Measurements from ENCODE around the gene CHAT.
A peak's percentile ranks its signal among the peaks of the same experiment; 100 is the strongest.

The CHAT gene

DNA sequence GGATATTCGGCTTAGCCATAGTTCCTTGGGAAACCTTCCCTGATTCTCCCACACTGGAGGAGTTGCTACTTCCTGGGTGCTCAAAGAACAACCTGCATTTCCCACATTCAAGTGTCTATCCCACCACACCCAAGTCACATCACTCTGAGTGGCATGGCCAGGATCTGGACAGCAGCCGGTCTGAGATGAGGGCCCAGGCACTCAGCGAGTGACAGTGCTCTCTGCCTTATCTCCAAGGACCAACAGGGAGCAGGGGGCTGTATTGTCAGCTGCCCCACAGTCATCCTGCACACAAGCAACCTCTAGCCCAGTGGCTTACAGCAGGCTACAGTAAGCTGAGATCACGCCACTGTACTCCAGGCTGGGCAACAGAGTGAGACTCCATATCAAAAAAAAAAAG is 19.8 kb upstream of the CHAT start (continued):
- no peak for TF ChIP-seq TCF4 (CRISPR knock-in tag; IDR thresholded peaks at IDR 0.05; ENCODE audit: borderline replicate concordance)

DNA sequence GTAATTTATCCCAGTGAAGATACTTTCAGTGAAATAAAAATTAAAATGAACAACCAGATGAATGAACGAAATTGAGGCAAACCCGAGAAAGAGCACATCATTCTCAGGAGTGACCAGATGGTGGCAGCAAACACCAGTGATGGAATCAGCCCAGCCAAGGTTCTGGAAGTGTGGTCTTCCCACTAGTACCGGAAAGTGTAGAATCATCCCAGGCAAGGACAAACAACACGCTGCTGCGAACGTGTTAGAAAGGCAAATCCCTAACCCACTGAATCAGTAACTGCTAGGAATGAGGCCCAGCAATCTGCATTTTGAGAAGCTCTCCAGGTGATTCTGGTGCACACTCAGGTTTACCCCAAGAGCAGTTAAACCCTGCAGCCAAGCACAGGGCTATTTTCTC is 19.2 kb upstream of the CHAT start:
- peak; percentile 85 for ATAC-seq
- TF ChIP-seq SNAI2 (CRISPR knock-in tag; IDR thresholded peaks at IDR 0.05) (no peak), ZNF70 (CRISPR knock-in tag; IDR thresholded peaks at IDR 0.05) (no peak), PPARA (CRISPR knock-in tag; IDR thresholded peaks at IDR 0.05; ENCODE audit: borderline replicate concordance) (no peak), ZC3H10 (CRISPR knock-in tag; IDR thresholded peaks at IDR 0.05) (no peak), ESRRG (CRISPR knock-in tag; IDR thresholded peaks at IDR 0.05) (no peak), TSHZ2 (CRISPR knock-in tag; IDR thresholded peaks at IDR 0.05) (no peak), ZNF565 (CRISPR knock-in tag; conservative IDR thresholded peaks at IDR 0.05; ENCODE audit: low read depth) (no peak), ISL1 (CRISPR knock-in tag; IDR thresholded peaks at IDR 0.05) (no peak), ARNTL (CRISPR knock-in tag; IDR thresholded peaks at IDR 0.05; ENCODE audit: borderline replicate concordance, low read depth) (no peak), ZFP30 (CRISPR knock-in tag; IDR thresholded peaks at IDR 0.05) (no peak), CSDC2 (CRISPR knock-in tag; IDR thresholded peaks at IDR 0.05) (no peak), OSR1 (CRISPR knock-in tag; IDR thresholded peaks at IDR 0.05) (no peak), TOX (CRISPR knock-in tag; IDR thresholded peaks at IDR 0.05; ENCODE audit: borderline replicate concordance) (no peak), GLIS3 (CRISPR knock-in tag; IDR thresholded peaks at IDR 0.05) (no peak)
- TF ChIP-seq, protein P1, sequence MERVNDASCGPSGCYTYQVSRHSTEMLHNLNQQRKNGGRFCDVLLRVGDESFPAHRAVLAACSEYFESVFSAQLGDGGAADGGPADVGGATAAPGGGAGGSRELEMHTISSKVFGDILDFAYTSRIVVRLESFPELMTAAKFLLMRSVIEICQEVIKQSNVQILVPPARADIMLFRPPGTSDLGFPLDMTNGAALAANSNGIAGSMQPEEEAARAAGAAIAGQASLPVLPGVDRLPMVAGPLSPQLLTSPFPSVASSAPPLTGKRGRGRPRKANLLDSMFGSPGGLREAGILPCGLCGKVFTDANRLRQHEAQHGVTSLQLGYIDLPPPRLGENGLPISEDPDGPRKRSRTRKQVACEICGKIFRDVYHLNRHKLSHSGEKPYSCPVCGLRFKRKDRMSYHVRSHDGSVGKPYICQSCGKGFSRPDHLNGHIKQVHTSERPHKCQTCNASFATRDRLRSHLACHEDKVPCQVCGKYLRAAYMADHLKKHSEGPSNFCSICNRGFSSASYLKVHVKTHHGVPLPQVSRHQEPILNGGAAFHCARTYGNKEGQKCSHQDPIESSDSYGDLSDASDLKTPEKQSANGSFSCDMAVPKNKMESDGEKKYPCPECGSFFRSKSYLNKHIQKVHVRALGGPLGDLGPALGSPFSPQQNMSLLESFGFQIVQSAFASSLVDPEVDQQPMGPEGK (CRISPR knock-in tag; IDR thresholded peaks at IDR 0.05; ENCODE audit: borderline replicate concordance): no peak
- TF ChIP-seq, protein P2, sequence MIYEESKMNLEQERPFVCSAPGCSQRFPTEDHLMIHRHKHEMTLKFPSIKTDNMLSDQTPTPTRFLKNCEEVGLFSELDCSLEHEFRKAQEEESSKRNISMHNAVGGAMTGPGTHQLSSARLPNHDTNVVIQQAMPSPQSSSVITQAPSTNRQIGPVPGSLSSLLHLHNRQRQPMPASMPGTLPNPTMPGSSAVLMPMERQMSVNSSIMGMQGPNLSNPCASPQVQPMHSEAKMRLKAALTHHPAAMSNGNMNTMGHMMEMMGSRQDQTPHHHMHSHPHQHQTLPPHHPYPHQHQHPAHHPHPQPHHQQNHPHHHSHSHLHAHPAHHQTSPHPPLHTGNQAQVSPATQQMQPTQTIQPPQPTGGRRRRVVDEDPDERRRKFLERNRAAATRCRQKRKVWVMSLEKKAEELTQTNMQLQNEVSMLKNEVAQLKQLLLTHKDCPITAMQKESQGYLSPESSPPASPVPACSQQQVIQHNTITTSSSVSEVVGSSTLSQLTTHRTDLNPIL (CRISPR knock-in tag; IDR thresholded peaks at IDR 0.05; ENCODE audit: low read depth): no peak
- TF ChIP-seq, protein P3, sequence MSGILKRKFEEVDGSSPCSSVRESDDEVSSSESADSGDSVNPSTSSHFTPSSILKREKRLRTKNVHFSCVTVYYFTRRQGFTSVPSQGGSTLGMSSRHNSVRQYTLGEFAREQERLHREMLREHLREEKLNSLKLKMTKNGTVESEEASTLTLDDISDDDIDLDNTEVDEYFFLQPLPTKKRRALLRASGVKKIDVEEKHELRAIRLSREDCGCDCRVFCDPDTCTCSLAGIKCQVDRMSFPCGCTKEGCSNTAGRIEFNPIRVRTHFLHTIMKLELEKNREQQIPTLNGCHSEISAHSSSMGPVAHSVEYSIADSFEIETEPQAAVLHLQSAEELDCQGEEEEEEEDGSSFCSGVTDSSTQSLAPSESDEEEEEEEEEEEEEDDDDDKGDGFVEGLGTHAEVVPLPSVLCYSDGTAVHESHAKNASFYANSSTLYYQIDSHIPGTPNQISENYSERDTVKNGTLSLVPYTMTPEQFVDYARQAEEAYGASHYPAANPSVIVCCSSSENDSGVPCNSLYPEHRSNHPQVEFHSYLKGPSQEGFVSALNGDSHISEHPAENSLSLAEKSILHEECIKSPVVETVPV (CRISPR knock-in tag; IDR thresholded peaks at IDR 0.05): no peak

GRCh38 chr10:49595003-49595712 is 18.7 kb upstream of the CHAT start:
- peak; percentile 6; the same call in 2 of the 3 replicates for ATAC-seq
- TF ChIP-seq ZNF565 (CRISPR knock-in tag; conservative IDR thresholded peaks at IDR 0.05; ENCODE audit: low read depth): no peak
- TF ChIP-seq, protein P1 (CRISPR knock-in tag; IDR thresholded peaks at IDR 0.05; ENCODE audit: borderline replicate concordance): no peak
- TF ChIP-seq TOX (CRISPR knock-in tag; IDR thresholded peaks at IDR 0.05; ENCODE audit: borderline replicate concordance): no peak
- TF ChIP-seq, protein P4, sequence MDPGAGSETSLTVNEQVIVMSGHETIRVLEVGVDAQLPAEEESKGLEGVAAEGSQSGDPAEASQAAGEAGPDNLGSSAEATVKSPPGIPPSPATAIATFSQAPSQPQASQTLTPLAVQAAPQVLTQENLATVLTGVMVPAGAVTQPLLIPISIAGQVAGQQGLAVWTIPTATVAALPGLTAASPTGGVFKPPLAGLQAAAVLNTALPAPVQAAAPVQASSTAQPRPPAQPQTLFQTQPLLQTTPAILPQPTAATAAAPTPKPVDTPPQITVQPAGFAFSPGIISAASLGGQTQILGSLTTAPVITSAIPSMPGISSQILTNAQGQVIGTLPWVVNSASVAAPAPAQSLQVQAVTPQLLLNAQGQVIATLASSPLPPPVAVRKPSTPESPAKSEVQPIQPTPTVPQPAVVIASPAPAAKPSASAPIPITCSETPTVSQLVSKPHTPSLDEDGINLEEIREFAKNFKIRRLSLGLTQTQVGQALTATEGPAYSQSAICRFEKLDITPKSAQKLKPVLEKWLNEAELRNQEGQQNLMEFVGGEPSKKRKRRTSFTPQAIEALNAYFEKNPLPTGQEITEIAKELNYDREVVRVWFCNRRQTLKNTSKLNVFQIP (CRISPR knock-in tag; IDR thresholded peaks at IDR 0.05; ENCODE audit: borderline replicate concordance, low read depth): no peak
- TF ChIP-seq ISL1 (CRISPR knock-in tag; IDR thresholded peaks at IDR 0.05): no peak
- TF ChIP-seq GLIS3 (CRISPR knock-in tag; IDR thresholded peaks at IDR 0.05): no peak
- TF ChIP-seq ZNF70 (CRISPR knock-in tag; IDR thresholded peaks at IDR 0.05): no peak
- no peak for TF ChIP-seq SNAI2 (CRISPR knock-in tag; IDR thresholded peaks at IDR 0.05)
- no peak for TF ChIP-seq ARNTL (CRISPR knock-in tag; IDR thresholded peaks at IDR 0.05; ENCODE audit: borderline replicate concordance, low read depth)

Data from SK-N-SH treated with all-trans-retinoic acid at 6 μM for 48 hours (cell line).